HepG2 (cell line): ENCODE data around the gene OBP2B.

Experiments used
- IRF1 ChIP-seq: sonication (generic); formaldehyde crosslinking; IDR thresholded peaks from 2 replicates; pipeline ENCODE4 v1.4.0; 2020; ENCODE audit warnings: low read depth, mild to moderate bottlenecking, missing genetic modification reagents
- POLR2AphosphoS5 ChIP-seq: IDR thresholded peaks from 2 replicates; pipeline ENCODE4 v1.6.1; 2012; ENCODE audit warnings: low read depth, low read length
- SNAPC5 ChIP-seq: sonication (generic); formaldehyde crosslinking; IDR thresholded peaks from 2 replicates; pipeline ENCODE4 v1.8.1; 2023; ENCODE audit warnings: mild to moderate bottlenecking, missing genetic modification reagents, borderline replicate concordance
- ZNF468 ChIP-seq: sonication (generic); formaldehyde crosslinking; IDR thresholded peaks from 2 replicates; pipeline ENCODE4 v1.8.0; 2022; ENCODE audit warnings: mild to moderate bottlenecking, moderate library complexity, missing genetic modification reagents
- ZNF543 ChIP-seq: sonication (generic); formaldehyde crosslinking; IDR thresholded peaks from 2 replicates; pipeline ENCODE4 v1.4.0; 2020; ENCODE audit warnings: mild to moderate bottlenecking, missing genetic modification reagents
- TF ChIP-seq, protein P1 (sequence below): fragments of 450-650 bp; IDR thresholded peaks from 2 replicates; pipeline ENCODE4 v1.6.1; 2017; ENCODE audit warnings: mild to moderate bottlenecking
- TF ChIP-seq, protein P2 (sequence below): sonication (generic); formaldehyde crosslinking; IDR thresholded peaks from 2 replicates; pipeline ENCODE4 v1.5.0; 2020; ENCODE audit warnings: mild to moderate bottlenecking, missing genetic modification reagents, moderate library complexity

DNA sequence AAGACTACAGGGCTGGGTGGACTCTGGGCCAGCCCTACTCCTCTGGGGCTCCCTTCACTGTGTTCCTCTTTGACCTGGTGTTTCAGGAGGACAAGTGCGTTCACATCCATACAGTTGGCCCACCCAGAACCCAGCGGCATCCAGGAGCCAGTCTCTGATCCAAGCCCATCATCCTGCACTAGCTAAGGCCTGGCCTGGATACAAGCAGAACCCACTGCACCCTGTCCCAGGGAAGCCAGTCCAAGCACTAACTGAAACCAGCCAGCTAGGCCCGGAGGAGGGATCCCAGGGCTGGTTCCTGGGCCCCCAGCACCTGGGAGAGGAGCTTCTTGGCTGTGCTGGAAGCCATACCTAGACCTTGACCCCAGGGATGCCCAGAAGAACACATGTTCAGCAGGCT lies 41.3 kb downstream of the OBP2B start:
- TF ChIP-seq IRF1 (CRISPR knock-in tag): no peak
- TF ChIP-seq, protein P1, sequence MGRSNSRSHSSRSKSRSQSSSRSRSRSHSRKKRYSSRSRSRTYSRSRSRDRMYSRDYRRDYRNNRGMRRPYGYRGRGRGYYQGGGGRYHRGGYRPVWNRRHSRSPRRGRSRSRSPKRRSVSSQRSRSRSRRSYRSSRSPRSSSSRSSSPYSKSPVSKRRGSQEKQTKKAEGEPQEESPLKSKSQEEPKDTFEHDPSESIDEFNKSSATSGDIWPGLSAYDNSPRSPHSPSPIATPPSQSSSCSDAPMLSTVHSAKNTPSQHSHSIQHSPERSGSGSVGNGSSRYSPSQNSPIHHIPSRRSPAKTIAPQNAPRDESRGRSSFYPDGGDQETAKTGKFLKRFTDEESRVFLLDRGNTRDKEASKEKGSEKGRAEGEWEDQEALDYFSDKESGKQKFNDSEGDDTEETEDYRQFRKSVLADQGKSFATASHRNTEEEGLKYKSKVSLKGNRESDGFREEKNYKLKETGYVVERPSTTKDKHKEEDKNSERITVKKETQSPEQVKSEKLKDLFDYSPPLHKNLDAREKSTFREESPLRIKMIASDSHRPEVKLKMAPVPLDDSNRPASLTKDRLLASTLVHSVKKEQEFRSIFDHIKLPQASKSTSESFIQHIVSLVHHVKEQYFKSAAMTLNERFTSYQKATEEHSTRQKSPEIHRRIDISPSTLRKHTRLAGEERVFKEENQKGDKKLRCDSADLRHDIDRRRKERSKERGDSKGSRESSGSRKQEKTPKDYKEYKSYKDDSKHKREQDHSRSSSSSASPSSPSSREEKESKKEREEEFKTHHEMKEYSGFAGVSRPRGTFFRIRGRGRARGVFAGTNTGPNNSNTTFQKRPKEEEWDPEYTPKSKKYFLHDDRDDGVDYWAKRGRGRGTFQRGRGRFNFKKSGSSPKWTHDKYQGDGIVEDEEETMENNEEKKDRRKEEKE: no peak
- no peak for TF ChIP-seq SNAPC5 (CRISPR knock-in tag)
- TF ChIP-seq, protein P2, sequence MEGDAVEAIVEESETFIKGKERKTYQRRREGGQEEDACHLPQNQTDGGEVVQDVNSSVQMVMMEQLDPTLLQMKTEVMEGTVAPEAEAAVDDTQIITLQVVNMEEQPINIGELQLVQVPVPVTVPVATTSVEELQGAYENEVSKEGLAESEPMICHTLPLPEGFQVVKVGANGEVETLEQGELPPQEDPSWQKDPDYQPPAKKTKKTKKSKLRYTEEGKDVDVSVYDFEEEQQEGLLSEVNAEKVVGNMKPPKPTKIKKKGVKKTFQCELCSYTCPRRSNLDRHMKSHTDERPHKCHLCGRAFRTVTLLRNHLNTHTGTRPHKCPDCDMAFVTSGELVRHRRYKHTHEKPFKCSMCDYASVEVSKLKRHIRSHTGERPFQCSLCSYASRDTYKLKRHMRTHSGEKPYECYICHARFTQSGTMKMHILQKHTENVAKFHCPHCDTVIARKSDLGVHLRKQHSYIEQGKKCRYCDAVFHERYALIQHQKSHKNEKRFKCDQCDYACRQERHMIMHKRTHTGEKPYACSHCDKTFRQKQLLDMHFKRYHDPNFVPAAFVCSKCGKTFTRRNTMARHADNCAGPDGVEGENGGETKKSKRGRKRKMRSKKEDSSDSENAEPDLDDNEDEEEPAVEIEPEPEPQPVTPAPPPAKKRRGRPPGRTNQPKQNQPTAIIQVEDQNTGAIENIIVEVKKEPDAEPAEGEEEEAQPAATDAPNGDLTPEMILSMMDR (CRISPR knock-in tag): no peak
- TF ChIP-seq POLR2AphosphoS5: no peak
- TF ChIP-seq ZNF543: no peak
- TF ChIP-seq ZNF468: no peak
